ENCODE data around the gene SEMA3E. TPM values are rescaled to one million over a fixed set of nuclear protein-coding genes. Genes with fewer than 3 reads are reported as not detected.

The SEMA3E gene
- total and polyA plus RNA-seq, 9 of the 15 experiments (the other 6 are each of a cell fraction or from before 2014, with no cell fraction given), result 0.01 to 1.4 (median 0.14) TPM; not detected in 2

DNA sequence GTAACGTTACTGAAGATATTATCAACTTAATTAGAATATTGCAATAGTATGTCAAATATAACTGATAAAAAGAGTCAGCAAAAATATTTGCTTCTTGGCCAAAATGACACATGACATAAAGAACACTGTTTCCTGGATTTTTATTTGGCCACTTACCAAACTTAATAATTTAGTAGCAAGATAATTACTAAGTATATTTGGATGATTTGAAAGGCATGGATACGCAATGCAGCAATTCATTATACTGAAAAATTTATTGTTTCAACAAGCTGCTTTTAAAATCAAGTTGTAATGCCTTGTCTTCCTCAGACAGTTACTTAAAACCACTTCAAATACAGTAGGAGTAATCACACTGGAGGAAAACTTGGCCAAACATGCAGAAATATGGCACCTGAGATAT lies 234.0 kb downstream of the SEMA3E start (continued):
- TF ChIP-seq NR0B1 (IDR thresholded peaks at IDR 0.05; ENCODE audit: partially characterized antibody) (no peak), SREBF2 (CRISPR knock-in tag; IDR thresholded peaks at IDR 0.05) (no peak), CBX1 (IDR thresholded peaks at IDR 0.05; ENCODE audit: low read depth) (no peak), ZNF766 (CRISPR knock-in tag; conservative IDR thresholded peaks at IDR 0.05) (no peak), MNT (conservative IDR thresholded peaks at IDR 0.05) (no peak), AFF1 (IDR thresholded peaks at IDR 0.05; ENCODE audit: low read depth in 1 of 2, partially characterized antibody in 2 of 2) (no peak), NR2F6 (CRISPR knock-in tag; IDR thresholded peaks at IDR 0.05) (no peak), SPI1 (IDR thresholded peaks at IDR 0.05; ENCODE audit: borderline replicate concordance, low read depth, low read length) (no peak), ZNF780A (CRISPR knock-in tag; IDR thresholded peaks at IDR 0.05) (no peak), CTBP1 (IDR thresholded peaks at IDR 0.05; ENCODE audit: borderline replicate concordance) (no peak), ZEB2 (IDR thresholded peaks at IDR 0.05) (no peak), ZNF444 (CRISPR knock-in tag; IDR thresholded peaks at IDR 0.05) (no peak)
- TF ChIP-seq, protein P1, sequence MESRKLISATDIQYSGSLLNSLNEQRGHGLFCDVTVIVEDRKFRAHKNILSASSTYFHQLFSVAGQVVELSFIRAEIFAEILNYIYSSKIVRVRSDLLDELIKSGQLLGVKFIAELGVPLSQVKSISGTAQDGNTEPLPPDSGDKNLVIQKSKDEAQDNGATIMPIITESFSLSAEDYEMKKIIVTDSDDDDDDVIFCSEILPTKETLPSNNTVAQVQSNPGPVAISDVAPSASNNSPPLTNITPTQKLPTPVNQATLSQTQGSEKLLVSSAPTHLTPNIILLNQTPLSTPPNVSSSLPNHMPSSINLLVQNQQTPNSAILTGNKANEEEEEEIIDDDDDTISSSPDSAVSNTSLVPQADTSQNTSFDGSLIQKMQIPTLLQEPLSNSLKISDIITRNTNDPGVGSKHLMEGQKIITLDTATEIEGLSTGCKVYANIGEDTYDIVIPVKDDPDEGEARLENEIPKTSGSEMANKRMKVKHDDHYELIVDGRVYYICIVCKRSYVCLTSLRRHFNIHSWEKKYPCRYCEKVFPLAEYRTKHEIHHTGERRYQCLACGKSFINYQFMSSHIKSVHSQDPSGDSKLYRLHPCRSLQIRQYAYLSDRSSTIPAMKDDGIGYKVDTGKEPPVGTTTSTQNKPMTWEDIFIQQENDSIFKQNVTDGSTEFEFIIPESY (CRISPR knock-in tag; IDR thresholded peaks at IDR 0.05), result no peak
